GM18909 (cell line): ENCODE measurements around the gene CD81.

Experiments
- ATAC-seq: cut with Tn5 transposase; IDR thresholded peaks from one replicate; pipeline ENCODE4 v1.9.1; 2021; ENCODE audit warnings: mild to moderate bottlenecking; ENCODE audit not compliant: unreplicated experiment, poor library complexity

CD81 gene

DNA sequence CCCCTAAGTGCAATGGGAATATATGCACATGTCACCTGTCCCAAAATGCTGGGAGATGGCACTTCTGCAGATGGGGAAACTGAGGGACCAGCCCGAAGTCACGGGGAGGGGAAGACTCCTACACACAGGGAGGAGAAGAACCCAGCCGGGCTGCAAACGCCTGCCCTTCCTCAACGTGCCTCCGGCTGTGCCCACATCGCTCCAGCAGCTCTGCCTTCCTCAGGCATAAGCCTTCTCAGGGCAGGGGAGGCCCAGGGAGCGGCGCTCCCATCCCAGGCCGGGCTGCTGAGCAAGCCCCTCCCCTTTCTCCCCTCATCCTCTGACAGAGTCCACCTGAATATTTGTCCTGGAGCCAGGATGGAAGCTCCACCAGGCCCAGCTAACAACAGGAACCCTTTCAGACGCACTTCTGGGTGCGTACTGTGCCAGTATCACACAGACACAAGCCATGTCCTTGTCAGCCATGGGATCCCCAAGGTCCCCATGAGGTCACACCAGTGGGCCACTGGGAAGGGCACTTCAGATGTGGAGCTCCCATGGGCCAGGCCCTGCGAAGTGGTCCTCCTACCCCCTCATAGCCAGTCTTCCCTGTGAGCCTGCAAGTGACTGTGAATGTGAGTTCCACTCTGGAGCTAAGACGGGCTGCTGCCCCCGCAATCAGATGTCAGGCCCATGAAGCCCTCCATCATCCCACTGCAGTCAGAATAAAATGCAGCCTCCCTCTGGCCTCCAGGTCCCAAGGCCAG, 2.5 kb upstream of the CD81 start:
- ATAC-seq = no peak

DNA sequence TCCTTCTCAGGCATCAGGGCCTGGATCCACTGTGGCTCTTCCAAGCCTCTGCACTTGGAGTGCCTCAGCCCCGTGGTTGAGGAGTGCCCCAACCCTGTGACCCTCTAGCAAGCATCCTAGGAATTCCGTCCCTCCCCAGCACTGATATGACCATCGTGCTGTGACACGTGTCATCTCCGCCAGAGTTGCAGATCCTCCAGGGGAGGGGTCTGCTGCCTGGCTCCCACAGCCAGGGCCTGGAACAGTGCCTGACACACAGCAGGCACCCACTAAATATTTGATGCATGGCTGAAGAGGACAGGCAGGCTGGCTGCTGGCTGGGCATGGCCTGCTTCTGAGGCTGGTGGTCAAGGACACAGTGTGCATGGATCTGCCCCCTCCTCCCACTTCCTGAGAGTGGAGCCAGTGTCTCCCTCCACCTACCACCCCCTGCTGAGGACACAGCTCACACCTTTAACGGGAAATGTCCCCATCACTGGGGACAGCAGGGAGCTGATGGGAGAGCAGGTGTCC, 1.7 kb upstream of the CD81 start:
- no peak for ATAC-seq

DNA sequence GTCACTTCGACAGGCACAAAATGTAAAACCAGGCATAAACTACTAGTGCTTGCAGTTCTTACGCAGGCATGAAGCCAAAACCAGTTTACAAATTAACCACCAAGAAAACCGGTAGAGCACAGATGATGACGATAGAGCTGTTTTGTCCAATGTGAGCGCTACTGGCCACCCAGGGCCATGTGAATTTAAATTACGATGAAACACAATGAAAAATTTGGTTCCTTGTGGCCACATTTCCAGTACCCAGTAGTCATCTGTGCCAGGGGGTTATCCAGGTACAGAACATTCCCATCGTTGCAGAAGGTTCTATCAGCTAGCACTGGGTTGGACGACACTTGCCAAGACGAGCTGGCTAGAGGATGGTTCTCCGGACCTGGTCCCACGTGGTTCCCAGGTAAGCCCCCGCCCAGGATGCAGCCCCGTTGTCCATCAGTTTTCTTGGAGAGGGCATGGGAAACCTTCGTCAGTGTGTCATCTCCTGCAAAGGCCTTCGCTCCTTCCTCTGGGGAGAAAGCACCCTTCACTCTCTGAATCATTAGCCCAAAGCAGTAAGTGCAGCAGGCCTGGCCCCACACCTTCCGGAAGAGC, 1.1 kb upstream of the CD81 start:
- no peak for ATAC-seq

DNA sequence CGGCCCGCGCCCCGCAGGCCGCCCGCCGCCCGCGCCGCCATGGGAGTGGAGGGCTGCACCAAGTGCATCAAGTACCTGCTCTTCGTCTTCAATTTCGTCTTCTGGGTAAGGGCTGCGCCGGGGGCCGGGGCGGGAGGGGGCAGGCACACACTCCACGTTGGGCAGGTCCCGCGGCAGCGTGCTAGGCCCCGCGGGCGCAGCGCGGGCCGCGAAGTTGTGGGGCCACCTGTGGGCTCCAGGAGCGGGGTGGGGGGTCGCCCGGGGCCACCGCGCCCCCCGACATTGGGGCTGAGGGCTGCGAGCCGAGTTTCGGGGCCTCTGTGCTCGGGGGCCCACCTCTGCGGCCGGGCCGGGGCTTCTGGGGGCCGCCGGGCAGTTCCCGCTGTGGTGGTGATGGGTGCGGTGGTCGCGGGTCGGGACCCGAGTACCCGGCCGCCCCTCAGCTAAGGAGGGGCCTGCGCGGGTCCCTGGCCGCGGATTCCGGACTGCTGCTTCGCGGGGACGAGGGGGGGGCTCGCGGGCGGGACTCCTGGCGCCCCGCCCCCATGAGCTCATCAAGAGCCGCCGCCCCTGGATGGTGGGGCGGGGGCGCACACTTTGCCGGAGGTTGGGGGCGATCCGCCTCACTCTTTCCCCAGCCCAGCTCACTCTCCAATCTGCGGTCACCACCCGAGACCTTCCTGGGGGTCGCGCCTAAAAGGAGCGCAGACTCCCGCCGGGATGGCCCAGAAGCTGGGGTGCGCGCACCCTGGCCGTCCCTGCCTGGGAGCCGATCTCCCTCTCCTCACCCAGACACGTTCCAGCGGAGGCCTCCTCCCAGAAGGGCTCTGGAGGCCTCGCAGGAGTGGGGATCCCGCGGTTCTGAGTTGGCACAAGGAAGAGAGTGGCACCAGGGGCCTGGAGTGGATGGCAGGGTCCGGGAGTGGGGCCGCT, 667 bp downstream of the CD81 start:
- peak; percentile 7 for ATAC-seq

DNA sequence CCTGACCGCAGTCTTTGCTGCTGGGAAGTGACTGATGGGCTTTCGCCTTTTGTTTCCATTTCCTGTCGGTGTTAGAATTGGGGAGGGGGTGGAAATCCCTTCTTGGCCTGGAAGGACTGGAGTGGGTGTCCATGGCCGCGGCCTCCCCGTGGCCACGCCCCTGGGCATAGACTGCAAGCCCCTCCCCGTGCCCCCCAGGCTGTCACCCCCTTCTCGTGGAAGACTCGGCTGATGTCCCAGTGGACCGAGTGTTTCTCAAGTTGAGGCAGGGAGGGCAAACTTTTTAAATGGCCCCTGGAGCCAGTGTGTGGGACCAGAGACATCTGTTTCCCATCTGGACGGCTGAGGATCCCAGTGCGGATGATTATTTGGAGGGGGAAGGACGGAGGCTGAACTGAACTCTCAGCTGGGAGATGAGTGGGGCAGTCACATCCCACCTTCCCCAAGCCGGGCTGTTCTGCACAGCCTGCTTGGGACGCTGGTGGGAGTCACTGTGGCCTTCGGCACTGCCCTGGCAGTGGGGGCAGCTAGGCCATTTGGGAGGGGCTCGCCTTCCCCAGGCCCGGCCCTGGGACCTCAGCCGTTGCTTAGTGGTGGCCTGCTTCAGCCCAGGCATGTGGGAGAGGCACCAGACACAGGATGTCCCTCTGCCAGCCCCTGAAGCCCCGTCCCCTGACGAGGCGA, 1.6 kb downstream of the CD81 start:
- ATAC-seq = no peak

DNA sequence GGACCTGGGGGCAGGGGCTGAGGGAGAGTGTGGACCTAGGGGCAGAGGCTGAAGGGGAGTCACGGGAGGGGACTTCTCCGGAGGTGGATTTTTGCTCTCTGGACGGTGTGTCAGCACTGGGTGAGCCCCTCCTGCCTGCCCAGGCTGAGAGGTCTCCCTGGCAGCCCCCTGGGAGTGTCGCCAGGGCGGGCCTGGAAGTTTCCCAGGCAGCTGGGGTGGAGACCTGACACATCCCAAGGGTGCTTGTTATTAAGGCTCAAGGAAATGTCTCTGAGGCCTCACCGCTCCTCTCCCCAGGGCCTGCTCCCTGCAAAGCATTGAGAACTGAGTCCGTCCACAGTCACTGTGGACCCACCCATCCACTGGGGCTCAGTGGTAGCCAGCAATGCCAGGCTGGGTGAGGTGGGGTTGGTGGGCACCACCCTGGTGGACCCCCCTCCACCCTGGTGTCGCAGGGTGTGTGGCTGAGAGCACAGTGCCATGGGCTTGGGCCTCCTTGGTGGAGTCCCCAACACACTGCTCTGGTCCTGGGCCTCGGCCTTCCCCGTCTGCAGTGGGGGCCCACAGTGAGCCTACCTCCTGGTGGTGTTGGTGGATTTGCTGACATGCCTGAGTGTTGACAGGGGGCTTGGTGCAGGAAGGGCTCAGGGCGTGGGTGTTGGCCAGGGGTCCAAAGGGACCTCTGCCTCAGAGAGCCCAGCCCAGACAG, 2.5 kb downstream of the CD81 start:
- no peak for ATAC-seq

DNA sequence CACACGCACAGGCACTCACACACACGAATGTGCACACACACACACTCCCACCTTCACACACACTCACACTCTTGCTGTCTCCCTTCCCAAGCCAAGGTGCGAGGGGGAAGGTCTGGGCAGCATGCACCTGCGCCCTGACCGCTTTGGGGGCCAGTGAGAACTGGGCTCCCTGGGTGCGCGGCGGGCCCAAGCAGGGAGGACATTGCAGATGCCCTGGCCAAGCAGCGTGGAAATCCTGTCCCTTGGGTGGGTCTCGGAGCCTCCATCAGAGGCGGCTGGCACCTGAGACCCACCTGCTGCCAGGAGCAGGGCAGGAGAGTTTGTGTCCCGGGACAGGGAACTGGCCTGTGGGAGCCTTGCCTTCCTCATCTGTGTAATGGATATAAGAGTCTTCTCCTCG, 3.3 kb downstream of the CD81 start:
- no peak for ATAC-seq

DNA sequence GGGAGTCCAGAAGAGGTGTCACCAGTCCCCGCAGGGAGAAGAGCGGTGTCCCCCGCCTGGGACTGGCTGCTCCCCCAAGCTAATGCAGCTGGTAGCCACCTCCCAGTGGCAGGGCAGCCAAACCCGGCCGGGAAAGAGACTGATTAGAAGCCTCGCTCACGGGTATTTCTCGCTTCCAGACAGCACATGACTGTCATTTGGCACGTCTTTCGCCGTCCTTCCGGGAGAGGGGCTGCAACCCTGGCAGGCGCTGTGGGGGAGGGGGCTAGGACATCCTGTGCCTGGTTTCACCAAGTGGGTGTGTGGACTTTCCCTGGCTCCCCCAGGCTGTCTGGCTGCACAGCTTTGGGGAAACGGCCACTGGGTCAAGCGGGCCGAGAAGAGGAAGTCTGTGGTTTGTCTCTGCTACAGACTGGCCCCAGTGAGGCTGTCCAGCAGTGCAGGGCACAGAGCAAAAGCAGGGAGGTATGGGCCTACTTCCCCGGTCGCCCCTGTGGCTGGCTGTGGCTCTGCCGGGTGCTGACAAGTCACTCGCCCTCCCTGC, 3.8 kb downstream of the CD81 start:
- no peak for ATAC-seq

DNA sequence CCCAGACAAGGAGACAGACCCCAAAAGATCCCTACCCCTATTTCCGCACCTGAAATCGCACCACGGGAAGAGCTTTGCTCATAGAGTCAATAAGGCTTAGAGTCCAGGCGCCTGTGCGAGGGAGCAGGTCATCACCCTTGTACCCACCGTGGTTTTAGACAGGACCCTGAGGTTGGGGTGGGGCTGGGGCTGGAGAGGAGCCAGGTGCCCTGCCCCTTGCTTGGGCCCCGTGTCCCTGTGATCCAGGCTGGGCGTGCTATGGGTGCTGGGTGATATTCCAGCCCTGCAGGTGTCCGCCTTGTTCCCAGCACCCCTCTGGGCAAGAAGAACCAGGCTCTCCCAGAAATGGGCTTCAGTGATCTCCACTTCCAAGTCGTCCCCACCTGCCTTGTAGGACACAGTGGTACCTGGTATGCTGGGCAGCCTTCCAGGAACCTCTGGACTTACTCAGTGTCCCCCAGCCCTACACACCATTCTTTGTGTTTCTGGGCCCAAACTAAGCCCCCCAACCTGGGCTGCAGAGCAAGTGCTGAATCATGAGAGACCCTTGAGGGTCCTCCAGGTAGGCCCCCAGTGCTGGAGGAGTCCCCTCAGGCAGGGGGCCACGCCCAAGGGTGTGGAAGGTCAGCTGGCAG, 4.5 kb downstream of the CD81 start:
- ATAC-seq = no peak

DNA sequence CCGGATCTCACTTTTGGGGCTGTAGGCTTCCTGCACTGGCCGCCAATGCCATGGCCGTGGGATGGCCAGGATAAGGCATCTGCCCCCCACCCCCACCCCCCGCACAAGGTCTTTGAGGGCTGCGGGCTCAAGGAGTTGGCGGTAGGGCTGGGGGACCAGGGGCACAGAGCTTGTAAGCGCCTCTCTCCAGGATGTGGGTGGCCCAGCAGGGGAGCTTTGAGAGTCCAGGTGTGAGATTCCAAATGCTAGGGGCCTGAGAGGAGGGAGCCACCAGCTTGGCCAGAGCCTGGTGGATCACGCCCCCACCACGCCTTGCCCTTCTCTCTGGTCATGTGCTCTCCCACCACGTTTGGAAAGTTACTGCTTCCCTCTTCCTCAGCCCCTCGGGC, 5.0 kb downstream of the CD81 start:
- ATAC-seq = no peak

DNA sequence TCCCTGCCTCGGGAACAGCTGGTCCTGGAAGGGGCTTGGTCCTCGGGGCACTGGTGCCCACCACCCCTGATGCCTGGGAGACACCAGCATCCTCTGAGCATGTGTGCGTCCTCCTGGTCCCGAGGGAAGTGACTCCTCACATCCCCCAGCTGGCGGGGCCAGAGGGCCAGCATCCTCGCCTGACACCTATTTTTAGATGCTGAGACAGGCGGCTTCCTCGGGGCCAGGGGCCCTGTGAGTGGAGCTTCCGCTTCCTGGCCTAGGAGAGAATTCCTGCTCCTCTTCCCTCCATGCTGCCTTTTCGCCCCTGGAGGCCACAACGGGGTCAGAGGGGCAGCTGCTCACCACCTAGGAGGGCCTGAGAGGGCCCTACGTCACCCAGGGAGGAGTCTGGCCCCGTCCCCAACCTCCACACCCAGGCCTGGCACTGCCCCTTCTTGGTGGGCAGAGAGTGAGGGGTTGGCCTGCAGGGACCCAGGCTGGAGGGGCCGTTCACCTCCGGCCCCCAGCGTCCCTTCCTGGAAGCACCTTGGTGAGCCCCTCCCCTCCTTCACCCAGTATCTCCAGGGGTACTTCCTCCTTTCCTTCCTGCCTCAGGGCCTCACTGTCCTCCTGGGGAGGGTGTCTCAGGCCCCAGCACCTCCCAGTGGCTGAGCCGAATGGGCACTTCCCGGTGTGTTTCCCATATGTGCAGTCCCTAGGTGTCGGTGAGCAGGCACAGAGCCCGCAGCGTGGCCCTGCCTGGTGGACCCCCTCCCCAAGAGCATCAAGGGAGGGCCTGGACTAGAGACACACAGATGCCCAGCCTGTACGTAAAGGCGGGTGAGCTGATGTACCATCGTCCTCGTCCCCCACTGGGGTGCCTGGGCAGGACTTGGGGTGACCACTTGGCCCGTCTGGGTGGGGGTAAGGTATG, 6.1 kb downstream of the CD81 start:
- no peak for ATAC-seq

DNA sequence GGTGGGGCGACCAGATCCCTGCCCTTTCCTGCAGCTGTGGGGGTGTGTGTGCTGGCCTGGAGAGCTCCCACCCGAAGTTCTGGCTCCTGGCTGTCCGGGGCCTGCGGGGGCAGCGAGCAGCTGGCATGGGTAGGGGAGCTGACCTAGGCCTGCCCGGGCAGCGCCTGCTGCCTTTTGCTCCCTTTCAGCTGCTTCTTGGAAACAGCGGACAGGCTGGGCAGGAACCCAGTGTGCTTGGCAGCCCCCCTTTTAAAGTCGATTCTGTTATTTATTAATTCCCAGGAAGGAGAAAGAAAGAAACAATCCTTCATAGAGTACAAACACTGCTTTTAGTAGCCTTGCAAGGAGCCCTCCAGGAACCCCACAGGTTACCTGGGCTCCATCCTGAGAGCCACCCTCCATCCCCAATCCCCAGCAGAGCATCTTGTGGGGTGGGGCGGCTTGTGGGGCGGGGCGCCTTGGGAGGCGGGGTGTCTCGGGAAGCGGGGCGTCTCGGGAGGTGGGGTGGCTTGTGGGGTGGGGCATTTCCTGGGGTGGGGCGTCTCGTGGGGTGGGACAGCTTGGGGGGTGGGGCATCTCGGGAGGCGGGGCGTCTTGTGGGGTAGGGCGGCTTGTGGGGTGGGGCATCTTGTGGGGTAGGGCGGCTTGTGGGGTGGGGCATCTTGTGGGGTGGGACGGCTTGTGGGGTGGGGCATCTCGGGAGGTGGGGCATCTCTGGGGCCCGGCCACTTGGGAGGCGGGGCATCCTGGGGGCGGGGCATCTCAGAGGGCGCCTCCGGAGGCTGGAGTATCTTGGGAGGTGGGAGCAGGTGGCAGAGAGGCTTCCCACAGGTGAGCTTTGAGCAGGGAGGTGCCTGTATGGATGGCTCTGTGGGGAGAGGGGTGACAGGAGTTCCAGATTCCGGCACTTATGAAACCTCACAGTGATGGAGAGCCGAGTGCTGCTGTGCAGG, 7.0 kb downstream of the CD81 start:
- no peak for ATAC-seq

DNA sequence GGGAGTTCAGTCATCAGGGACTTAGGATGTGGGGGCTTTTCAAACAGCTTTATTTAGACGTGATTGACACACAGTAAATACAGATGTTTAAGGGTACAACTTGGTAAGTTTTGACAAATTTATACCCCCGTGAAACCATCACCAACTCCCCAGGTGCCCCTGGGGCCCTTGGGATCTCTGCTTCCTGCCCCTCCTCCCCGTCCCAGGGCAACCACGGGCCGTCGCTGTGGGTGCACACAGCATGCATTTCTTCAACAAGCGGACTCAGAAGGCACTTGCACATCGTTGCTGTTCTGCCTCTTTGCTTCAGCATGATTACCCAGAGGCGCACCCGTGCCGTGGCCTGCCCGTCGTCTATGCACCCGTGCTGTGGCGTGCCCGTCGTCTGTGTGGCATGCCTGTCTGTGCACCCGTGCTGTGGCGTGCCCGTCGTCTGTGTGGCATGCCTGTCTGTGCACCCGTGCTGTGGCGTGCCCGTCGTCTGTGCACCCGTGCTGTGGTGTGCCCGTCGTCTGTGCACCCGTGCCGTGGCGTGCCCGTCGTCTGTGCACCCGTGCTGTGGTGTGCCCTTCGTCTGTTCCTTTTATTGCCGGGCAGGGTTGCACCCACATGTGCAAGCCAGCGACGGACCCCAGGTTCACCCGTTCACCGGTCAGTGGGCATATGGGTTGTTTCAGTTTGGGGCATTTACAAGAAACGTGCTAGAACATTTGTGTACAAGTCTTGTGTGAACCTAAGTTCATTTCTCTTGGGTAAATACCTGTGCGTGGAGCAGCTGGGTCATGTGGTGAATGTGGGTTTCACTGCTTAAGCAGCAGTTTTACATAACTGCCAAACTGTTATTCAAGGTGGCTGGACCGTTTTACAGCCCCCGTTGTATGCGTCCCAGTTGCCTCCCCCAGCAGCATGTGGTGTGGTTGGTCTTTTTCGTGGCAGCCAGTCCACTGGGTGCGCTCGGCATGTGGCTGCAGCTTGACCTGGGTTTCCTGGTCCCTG, 8.3 kb downstream of the CD81 start:
- peak; percentile 34 for ATAC-seq

DNA sequence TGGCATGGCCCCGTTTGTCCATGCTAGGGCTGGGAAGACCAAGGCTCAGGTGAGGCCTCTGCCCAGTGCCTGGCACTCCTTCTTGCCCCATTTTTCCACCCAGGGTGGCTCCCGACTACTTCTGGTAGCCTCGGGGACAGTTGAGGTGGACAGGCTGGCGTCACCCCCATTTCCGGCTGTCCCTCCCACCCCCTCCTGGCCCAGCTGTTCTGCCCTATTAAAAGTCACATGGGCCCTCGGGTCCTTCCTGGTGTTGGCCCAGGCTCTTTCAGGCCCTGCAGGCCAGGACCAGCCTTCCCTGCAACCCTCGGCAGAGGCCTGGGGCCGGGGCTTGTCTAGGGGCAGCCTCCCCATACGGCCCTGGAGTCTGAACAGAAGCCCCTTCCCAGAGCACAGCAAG, 9.5 kb downstream of the CD81 start:
- no peak for ATAC-seq

DNA sequence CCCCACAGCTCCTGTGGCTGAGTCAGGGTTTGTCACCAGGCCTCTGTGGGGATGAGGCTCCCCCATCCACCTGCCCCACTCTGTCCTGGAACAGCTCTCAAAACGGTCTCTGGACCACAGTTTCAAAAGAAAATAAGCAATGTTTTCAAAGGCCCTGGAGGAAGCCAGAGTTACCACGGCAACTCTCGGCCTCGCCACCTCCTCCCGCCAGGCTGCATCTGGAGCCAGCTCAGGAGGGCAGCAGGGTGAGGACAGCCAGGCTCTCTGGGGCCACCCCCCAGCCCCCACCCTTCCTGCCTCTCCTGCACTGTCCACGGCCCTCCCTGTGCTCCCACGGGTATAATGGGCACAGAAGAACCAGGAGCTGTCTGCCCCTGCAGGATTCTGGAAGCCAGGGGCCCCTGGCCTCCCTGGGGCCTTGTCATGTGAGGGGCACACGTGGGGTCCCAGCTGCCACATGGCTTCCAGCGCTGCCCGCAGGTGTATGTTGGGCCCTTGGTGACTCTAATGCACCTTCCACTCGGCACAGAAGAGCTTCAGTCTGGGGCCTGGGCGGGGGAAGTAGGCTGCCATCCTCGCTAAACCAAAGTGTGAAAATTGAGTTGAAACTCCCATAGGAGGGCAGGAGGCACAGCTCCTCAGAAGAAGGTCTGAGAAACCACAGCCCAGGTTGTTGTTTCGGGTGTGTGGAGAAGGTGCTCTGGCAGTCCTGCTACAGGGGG, 10.3 kb downstream of the CD81 start:
- ATAC-seq = no peak
